Measurements from ENCODE around the gene MYCN.

Gene MYCN

GRCh38 chr2:15990151-15991101 lies 50.1 kb downstream of the MYCN start:
- Histone ChIP-seq H3K4me2 (ENCODE audit: low read depth, low read length) (no peak overlapping the region), H3K9ac (ENCODE audit: low read length) (no peak overlapping the region), H3K27me3 (replicated peaks; ENCODE audit: insufficient read depth, low read length) (no peaks in the 10 kb centered on the region), H3K4me3 (ENCODE audit: low read length) (no peak overlapping the region), H3K27ac (ENCODE audit: low read length) (no peak overlapping the region), H3K9me3 (replicated peaks; ENCODE audit: insufficient read depth, low read length) (no peaks in the 10 kb centered on the region), H2AFZ (ENCODE audit: low read length) (no peak overlapping the region), H4K20me1 (ENCODE audit: insufficient read depth, low read length) (no peaks in the 10 kb centered on the region), H3F3A (ENCODE audit: insufficient read depth, low read length) (no peaks in the 10 kb centered on the region), H3K4me1 (ENCODE audit: low read length) (no peaks in the 10 kb centered on the region), H3K9me2 (replicated peaks; ENCODE audit: insufficient read depth, low read length) (no peaks in the 10 kb centered on the region), H3K36me3 (replicated peaks; ENCODE audit: insufficient read depth, low read length) (no peaks in the 10 kb centered on the region), H3K79me2 (ENCODE audit: low read length) (no peaks in the 10 kb centered on the region)
- no peak for DNase-seq
- TF ChIP-seq EZH2 (optimal IDR thresholded peaks at IDR 0.05; ENCODE audit: low read depth, low read length) (no peak), CTCF (IDR thresholded peaks at IDR 0.05; ENCODE audit: low read length) (no peak), EZH2phosphoT487 (IDR thresholded peaks at IDR 0.05; ENCODE audit: low read length) (no peak)

GRCh38 chr2:15991231-15991630 lies 50.9 kb downstream of the MYCN start:
- no peaks in the 10 kb centered on the region for H3F3A ChIP-seq (ENCODE audit: insufficient read depth, low read length)
- no peak for DNase-seq
- no peak overlapping the region for H3K9ac ChIP-seq (ENCODE audit: low read length)
- no peaks in the 10 kb centered on the region for H3K4me1 ChIP-seq (ENCODE audit: low read length)
- H2AFZ ChIP-seq (ENCODE audit: low read length), result no peak overlapping the region
- no peak overlapping the region for H3K27ac ChIP-seq (ENCODE audit: low read length)
- no peak overlapping the region for H3K4me2 ChIP-seq (ENCODE audit: low read depth, low read length)
- H3K9me3 ChIP-seq (replicated peaks; ENCODE audit: insufficient read depth, low read length), result no peaks in the 10 kb centered on the region
- H3K4me3 ChIP-seq (ENCODE audit: low read length), result no peak overlapping the region
- no peaks in the 10 kb centered on the region for H3K79me2 ChIP-seq (ENCODE audit: low read length)
- H4K20me1 ChIP-seq (ENCODE audit: insufficient read depth, low read length), result no peaks in the 10 kb centered on the region
- no peaks in the 10 kb centered on the region for H3K27me3 ChIP-seq (replicated peaks; ENCODE audit: insufficient read depth, low read length)
- TF ChIP-seq EZH2 (optimal IDR thresholded peaks at IDR 0.05; ENCODE audit: low read depth, low read length) (no peak), CTCF (IDR thresholded peaks at IDR 0.05; ENCODE audit: low read length) (no peak), EZH2phosphoT487 (IDR thresholded peaks at IDR 0.05; ENCODE audit: low read length) (no peak)
- no peaks in the 10 kb centered on the region for H3K9me2 ChIP-seq (replicated peaks; ENCODE audit: insufficient read depth, low read length)
- no peaks in the 10 kb centered on the region for H3K36me3 ChIP-seq (replicated peaks; ENCODE audit: insufficient read depth, low read length)

- Histone ChIP-seq H3K27ac (ENCODE audit: low read length) (no peak overlapping the region), H3K4me3 (ENCODE audit: low read length) (no peak overlapping the region), H4K20me1 (ENCODE audit: insufficient read depth, low read length) (no peaks in the 10 kb centered on the region), H3K79me2 (ENCODE audit: low read length) (no peaks in the 10 kb centered on the region), H3K4me1 (ENCODE audit: low read length) (no peaks in the 10 kb centered on the region), H3K9ac (ENCODE audit: low read length) (no peak overlapping the region), H3K27me3 (replicated peaks; ENCODE audit: insufficient read depth, low read length) (no peaks in the 10 kb centered on the region), H2AFZ (ENCODE audit: low read length) (no peak overlapping the region), H3K9me2 (replicated peaks; ENCODE audit: insufficient read depth, low read length) (no peaks in the 10 kb centered on the region), H3F3A (ENCODE audit: insufficient read depth, low read length) (no peaks in the 10 kb centered on the region), H3K4me2 (ENCODE audit: low read depth, low read length) (no peak overlapping the region), H3K36me3 (replicated peaks; ENCODE audit: insufficient read depth, low read length) (no peaks in the 10 kb centered on the region), H3K9me3 (replicated peaks; ENCODE audit: insufficient read depth, low read length) (no peaks in the 10 kb centered on the region)
- DNase-seq, result no peak
- TF ChIP-seq EZH2 (optimal IDR thresholded peaks at IDR 0.05; ENCODE audit: low read depth, low read length) (no peak), EZH2phosphoT487 (IDR thresholded peaks at IDR 0.05; ENCODE audit: low read length) (no peak), CTCF (IDR thresholded peaks at IDR 0.05; ENCODE audit: low read length) (no peak)
Measured at GRCh38 chr2:15992457-15993231, 52.3 kb downstream of the MYCN start.
